Epithelial cell of prostate (primary cell): ENCODE results near the gene TNFRSF14.
A peak's percentile ranks its signal among the peaks of the same experiment; 100 is the strongest.
"Not testable (repeated sequence)": the region's sequence is repeated elsewhere in the genome, so short reads cannot be mapped to it uniquely, and the experiment has no call there.

Experiments
- DNase-seq: peaks from one replicate; pipeline ENCODE4 v3.0.0-alpha.2; 2011; ENCODE audit warnings: low read depth, low spot score
- H3K27ac ChIP-seq: fragments of 450-650 bp; 2 replicates; pipeline ENCODE4 v1.5.1; 2017; ENCODE audit warnings: mild to moderate bottlenecking

The TNFRSF14 gene

GRCh38 chr1:2535981-2536380, 20.2 kb upstream of the TNFRSF14 start:
- no peak overlapping the region for H3K27ac ChIP-seq

GRCh38 chr1:2537784-2538115, 18.4 kb upstream of the TNFRSF14 start:
- DNase-seq, result no peak
- H3K27ac ChIP-seq, result no peak overlapping the region

More at GRCh38 chr1:2535981-2536380, 20.2 kb upstream of the TNFRSF14 start:
- DNase-seq, result no peak

- no peak overlapping the region for H3K27ac ChIP-seq
- no peak for DNase-seq
Measured at GRCh38 chr1:2538376-2538775, 17.8 kb upstream of the TNFRSF14 start.

GRCh38 chr1:2538872-2539271, 17.3 kb upstream of the TNFRSF14 start:
- DNase-seq, result no peak
- no peak overlapping the region for H3K27ac ChIP-seq

GRCh38 chr1:2539312-2539907, 16.8 kb upstream of the TNFRSF14 start:
- H3K27ac ChIP-seq, result no peak overlapping the region
- no peak for DNase-seq

GRCh38 chr1:2540816-2541492, 15.2 kb upstream of the TNFRSF14 start:
- no peak for DNase-seq
- no peak overlapping the region for H3K27ac ChIP-seq

GRCh38 chr1:2541619-2542245, 14.4 kb upstream of the TNFRSF14 start:
- DNase-seq, result no peak
- H3K27ac ChIP-seq, result no peak overlapping the region

- no peak for DNase-seq
- H3K27ac ChIP-seq, result no peak overlapping the region
Measured at GRCh38 chr1:2542246-2542915, 13.8 kb upstream of the TNFRSF14 start.

- no peak for DNase-seq
- H3K27ac ChIP-seq, result no peak overlapping the region
Measured at GRCh38 chr1:2543543-2544092, 12.6 kb upstream of the TNFRSF14 start.

- H3K27ac ChIP-seq, result no peak overlapping the region
- no peak for DNase-seq
Measured at GRCh38 chr1:2544093-2544874, 11.9 kb upstream of the TNFRSF14 start.

- no peak overlapping the region for H3K27ac ChIP-seq
- no peak for DNase-seq
Measured at GRCh38 chr1:2544875-2545640, 11.1 kb upstream of the TNFRSF14 start.

GRCh38 chr1:2545754-2546514, 10.2 kb upstream of the TNFRSF14 start:
- DNase-seq, result peak; percentile 3
- peak overlapping the region; percentile 85 for H3K27ac ChIP-seq

- H3K27ac ChIP-seq, result peak overlapping the region; percentile 85
- peak; percentile 43 for DNase-seq
Measured at GRCh38 chr1:2546515-2547209, 9.5 kb upstream of the TNFRSF14 start.

- H3K27ac ChIP-seq, result peak overlapping the region; percentile 85
- no peak for DNase-seq
Measured at GRCh38 chr1:2547210-2548067, 8.7 kb upstream of the TNFRSF14 start.

GRCh38 chr1:2548068-2548589, 8.0 kb upstream of the TNFRSF14 start:
- peak overlapping the region; percentile 85 for H3K27ac ChIP-seq

GRCh38 chr1:2549367-2550029, 6.7 kb upstream of the TNFRSF14 start:
- H3K27ac ChIP-seq, result peak overlapping the region; percentile 85
- not testable (repeated sequence) for DNase-seq

More at GRCh38 chr1:2548068-2548589, 8.0 kb upstream of the TNFRSF14 start:
- DNase-seq, result peak; percentile 31
